OCI-LY1 (cell line): Measurements from ENCODE around the gene SARS1.

Experiments used
- H2AFZ ChIP-seq: fragments of 200-600 bp; sonication (generic), shearing (Covaris generic); 2 replicates; pipeline ENCODE4 v1.6.0; 2014; ENCODE audit warnings: antibody characterized with exemption, mild to moderate bottlenecking, low read length
- H3F3A ChIP-seq: fragments of 200-600 bp; sonication (generic), shearing (Covaris generic); 2 replicates; pipeline ENCODE4 v1.6.0; 2014; ENCODE audit warnings: mild to moderate bottlenecking, antibody characterized with exemption, low read length, moderate library complexity; ENCODE audit not compliant: insufficient read depth
- H3K27ac ChIP-seq: fragments of 200-600 bp; sonication (generic); 2 replicates; pipeline ENCODE4 v1.5.1; 2014; ENCODE audit warnings: low read length, mixed run types, mild to moderate bottlenecking, low read depth; ENCODE audit not compliant: poor library complexity, severe bottlenecking
- H3K27me3 ChIP-seq: fragments of 200-600 bp; sonication (generic); 2 replicates; pipeline ENCODE4 v1.6.0; 2014; ENCODE audit warnings: antibody characterized with exemption, mild to moderate bottlenecking, low read length, moderate library complexity; ENCODE audit not compliant: insufficient read depth
- H3K36me3 ChIP-seq: fragments of 200-600 bp; sonication (generic); 2 replicates; pipeline ENCODE4 v1.6.1; 2014; ENCODE audit warnings: mild to moderate bottlenecking, antibody characterized with exemption, low read length, moderate library complexity, mixed read lengths; ENCODE audit not compliant: insufficient read depth
- H3K4me1 ChIP-seq: fragments of 200-600 bp; sonication (generic); 2 replicates; pipeline ENCODE4 v1.5.1; 2014; ENCODE audit warnings: mild to moderate bottlenecking, low read length, moderate library complexity; ENCODE audit not compliant: insufficient read depth, severe bottlenecking
- H3K4me2 ChIP-seq: fragments of 200-600 bp; sonication (generic), shearing (Covaris generic); 2 replicates; pipeline ENCODE4 v1.6.1; 2014; ENCODE audit warnings: low read length
- H3K4me3 ChIP-seq: fragments of 200-600 bp; sonication (generic); 2 replicates; pipeline ENCODE4 v1.5.1; 2014; ENCODE audit warnings: low read length, low read depth, mild to moderate bottlenecking, mixed read lengths; ENCODE audit not compliant: poor library complexity, severe bottlenecking
- H3K79me2 ChIP-seq: fragments of 200-600 bp; shearing (Covaris generic); 2 replicates; pipeline ENCODE4 v1.6.1; 2016; ENCODE audit warnings: mixed run types, low read length, mixed read lengths; ENCODE audit not compliant: insufficient read depth
- H3K9ac ChIP-seq: fragments of 200-600 bp; sonication (generic), shearing (Covaris generic); 2 replicates; pipeline ENCODE4 v1.6.1; 2014; ENCODE audit warnings: mild to moderate bottlenecking, low read length, mixed read lengths
- H3K9me2 ChIP-seq: fragments of 200-600 bp; sonication (generic), shearing (Covaris generic); 2 replicates; pipeline ENCODE4 v1.6.1; 2014; ENCODE audit warnings: low read depth, mild to moderate bottlenecking, low read length, mixed read lengths
- H3K9me3 ChIP-seq: fragments of 200-600 bp; shearing (Covaris generic); 2 replicates; pipeline ENCODE4 v1.6.1; 2014; ENCODE audit warnings: low read length, mixed read lengths
- H4K20me1 ChIP-seq: fragments of 200-600 bp; sonication (generic), shearing (Covaris generic); 2 replicates; pipeline ENCODE4 v1.6.0; 2016; ENCODE audit warnings: mild to moderate bottlenecking, low read length; ENCODE audit not compliant: insufficient read depth
- CTCF ChIP-seq: fragments of 200-600 bp; sonication (generic), shearing (Covaris generic); IDR thresholded peaks from 2 replicates; pipeline ENCODE4 v1.5.1; 2017; ENCODE audit warnings: mild to moderate bottlenecking, antibody characterized with exemption, low read length, moderate library complexity, mixed read lengths
- EZH2 ChIP-seq: fragments of 200-600 bp; sonication (generic), shearing (Covaris generic); IDR thresholded peaks from 2 replicates; pipeline ENCODE4 v1.8.0; 2017; ENCODE audit warnings: borderline replicate concordance, mixed run types, mild to moderate bottlenecking, antibody characterized with exemption, low read length, moderate library complexity, mixed read lengths

Gene SARS1

DNA sequence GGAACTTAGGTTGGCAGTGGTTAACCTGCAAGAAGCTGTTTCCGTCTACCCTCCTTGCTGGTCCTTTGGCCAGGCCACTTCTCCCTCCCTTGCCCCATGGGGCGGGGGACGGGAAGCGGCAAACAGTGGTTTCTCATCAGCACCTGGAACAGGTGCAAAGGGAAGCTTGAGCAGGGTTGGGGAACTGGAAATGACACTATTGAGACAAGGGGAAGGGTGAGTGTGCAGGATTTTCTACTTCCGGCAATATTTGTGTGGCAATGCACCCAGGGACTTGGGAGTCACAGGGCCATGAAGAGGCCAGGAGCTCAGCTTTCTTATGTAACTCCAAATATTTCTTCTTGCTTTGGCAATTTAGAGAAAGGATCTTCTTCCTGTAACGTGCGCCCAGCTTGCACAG is 29.0 kb upstream of the SARS1 start:
- no peaks in the 10 kb centered on the region for H4K20me1 ChIP-seq
- H3F3A ChIP-seq, result no peaks in the 10 kb centered on the region
- no peaks in the 10 kb centered on the region for H3K27me3 ChIP-seq
- no peak overlapping the region for H3K27ac ChIP-seq
- no peaks in the 10 kb centered on the region for H3K9me2 ChIP-seq
- no peaks in the 10 kb centered on the region for H3K4me1 ChIP-seq
- no peaks in the 10 kb centered on the region for H3K79me2 ChIP-seq
- no peaks in the 10 kb centered on the region for H3K9me3 ChIP-seq
- H2AFZ ChIP-seq, result no peak overlapping the region
- H3K36me3 ChIP-seq, result no peaks in the 10 kb centered on the region
- H3K4me3 ChIP-seq, result no peak overlapping the region
- no peak overlapping the region for H3K4me2 ChIP-seq
- TF ChIP-seq CTCF, result no peak
- no peak for TF ChIP-seq EZH2
- H3K9ac ChIP-seq, result no peak overlapping the region

- H2AFZ ChIP-seq, result no peak overlapping the region
- no peaks in the 10 kb centered on the region for H3K4me1 ChIP-seq
- H4K20me1 ChIP-seq, result no peaks in the 10 kb centered on the region
- no peak overlapping the region for H3K4me2 ChIP-seq
- H3K9ac ChIP-seq, result no peak overlapping the region
- H3K27ac ChIP-seq, result no peak overlapping the region
- no peaks in the 10 kb centered on the region for H3K27me3 ChIP-seq
- no peaks in the 10 kb centered on the region for H3K79me2 ChIP-seq
- no peaks in the 10 kb centered on the region for H3K36me3 ChIP-seq
- no peak for TF ChIP-seq EZH2
- no peak for TF ChIP-seq CTCF
- no peaks in the 10 kb centered on the region for H3F3A ChIP-seq
- no peak overlapping the region for H3K4me3 ChIP-seq
- no peaks in the 10 kb centered on the region for H3K9me3 ChIP-seq
- H3K9me2 ChIP-seq, result no peaks in the 10 kb centered on the region
These were observed 28.4 kb upstream of the SARS1 start for GRCh38 chr1:109185357-109185756.

- H3K36me3 ChIP-seq, result no peaks in the 10 kb centered on the region
- H4K20me1 ChIP-seq, result no peaks in the 10 kb centered on the region
- no peaks in the 10 kb centered on the region for H3K9me2 ChIP-seq
- H3K4me2 ChIP-seq, result no peak overlapping the region
- no peaks in the 10 kb centered on the region for H3K4me1 ChIP-seq
- TF ChIP-seq CTCF (no peak), EZH2 (no peak)
- H3K4me3 ChIP-seq, result no peak overlapping the region
- no peaks in the 10 kb centered on the region for H3K27me3 ChIP-seq
- H3K27ac ChIP-seq, result no peak overlapping the region
- no peaks in the 10 kb centered on the region for H3K79me2 ChIP-seq
- H3F3A ChIP-seq, result no peaks in the 10 kb centered on the region
- no peak overlapping the region for H3K9ac ChIP-seq
- H3K9me3 ChIP-seq, result no peaks in the 10 kb centered on the region
- H2AFZ ChIP-seq, result no peak overlapping the region
These were observed 27.6 kb upstream of the SARS1 start for GRCh38 chr1:109185990-109186732.
